Muscle layer of duodenum (tissue), 2 donors: ENCODE results near the gene COL4A1.

ENCODE experiments used
- H3K27ac ChIP-seq: one replicate; pipeline ENCODE4 v1.7.0; 2013; ENCODE audit warnings: mild to moderate bottlenecking, low read length
- H3K27me3 ChIP-seq: one replicate; pipeline ENCODE4 v1.7.0; 2013; ENCODE audit warnings: low read depth, mild to moderate bottlenecking, control low read depth, low read length
- H3K36me3 ChIP-seq, 2 donors: one replicate each; pipeline ENCODE4 v1.7.0; 2013; ENCODE audit warnings: low read length in 2 of 2, control low read depth in 1 of 2, mild to moderate bottlenecking in 1 of 2; ENCODE audit not compliant: insufficient read depth in 2 of 2, control insufficient read depth in 1 of 2
- H3K4me1 ChIP-seq, 2 donors: one replicate each; pipeline ENCODE4 v1.7.0; 2013; ENCODE audit warnings: low read length in 2 of 2, mild to moderate bottlenecking in 2 of 2, control low read depth in 1 of 2, moderate library complexity in 1 of 2; ENCODE audit not compliant: insufficient read depth in 2 of 2, control insufficient read depth in 1 of 2
- H3K4me3 ChIP-seq, 2 donors: one replicate each; pipeline ENCODE4 v1.7.0; 2013; ENCODE audit warnings: low read length in 2 of 2, low read depth in 1 of 2, mild to moderate bottlenecking in 1 of 2
- H3K9me3 ChIP-seq, 2 donors: one replicate each; pipeline ENCODE4 v1.7.0; 2013; ENCODE audit warnings: low read length in 2 of 2, control low read depth in 1 of 2, mild to moderate bottlenecking in 1 of 2; ENCODE audit not compliant: control insufficient read depth in 1 of 2
- donor health status: healthy.

The COL4A1 gene

DNA sequence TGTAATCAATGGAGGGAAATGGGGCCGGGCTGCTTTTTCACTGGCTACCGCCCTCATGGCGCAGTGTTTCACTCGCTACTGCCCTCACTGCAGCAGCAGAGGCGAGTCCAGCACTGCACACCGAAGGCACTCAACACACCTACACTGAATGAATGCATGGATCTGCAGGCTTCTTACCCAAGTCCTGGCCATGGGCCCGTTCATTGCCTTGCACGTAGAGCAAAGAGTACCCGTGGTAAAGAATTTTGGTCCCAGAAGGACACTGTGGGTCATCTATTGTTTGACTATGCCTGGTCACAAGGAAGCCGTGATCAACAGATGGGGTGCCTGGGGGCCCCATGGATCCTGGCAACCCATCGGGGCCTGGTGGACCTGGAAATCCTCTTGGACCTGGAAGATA is 144.9 kb downstream of the COL4A1 start:
- Histone ChIP-seq H3K27ac (no peak overlapping the region), H3K36me3 (peaks cover 56 to 77% of the 10 kb centered on the region in 2 donors)

DNA sequence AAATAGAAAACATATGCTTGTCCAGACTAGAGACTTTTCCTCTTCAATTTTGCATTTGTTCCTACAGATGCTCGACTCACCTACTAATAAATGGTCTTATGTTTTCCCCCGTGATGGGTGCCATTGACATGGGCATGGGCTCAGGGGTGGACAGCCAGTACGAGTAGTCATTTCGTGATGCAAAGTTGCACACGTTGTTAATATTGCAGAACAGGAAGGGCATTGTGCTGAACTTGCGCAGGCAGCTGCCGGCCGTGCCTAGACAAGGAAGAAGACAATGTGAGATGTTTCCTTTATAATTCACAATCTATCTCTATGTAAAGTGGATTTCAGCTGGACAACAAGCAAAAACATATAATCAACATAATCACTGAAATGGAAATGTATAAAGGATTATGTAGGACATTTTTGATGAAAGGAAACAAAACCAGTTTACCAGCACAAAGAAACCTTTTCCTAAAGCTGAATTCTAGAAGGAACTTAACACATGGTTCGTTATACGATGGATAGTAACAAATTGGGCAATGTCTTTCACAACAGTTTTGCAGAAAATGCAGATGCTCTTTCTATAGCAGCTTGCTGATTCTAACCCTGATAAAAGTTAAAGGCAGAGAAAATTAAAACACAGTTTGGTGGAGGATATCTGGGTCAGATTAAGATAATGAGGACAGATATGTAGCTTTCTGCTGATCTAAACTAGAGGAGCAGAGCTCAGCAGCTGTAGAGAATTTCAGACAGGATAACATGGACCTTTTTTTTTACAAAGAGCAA is 145.7 kb downstream of the COL4A1 start:
- H3K4me3 ChIP-seq = no peak overlapping the region
- no peaks in the 10 kb centered on the region for H3K4me1 ChIP-seq
- no peaks in the 10 kb centered on the region for H3K27me3 ChIP-seq
- peaks cover 52 to 73% of the 10 kb centered on the region in 2 donors for H3K36me3 ChIP-seq
- no peak overlapping the region for H3K27ac ChIP-seq
- H3K9me3 ChIP-seq = no peaks in the 10 kb centered on the region

More for the DNA sequence above, 144.9 kb downstream of the COL4A1 start:
- no peaks in the 10 kb centered on the region for H3K9me3 ChIP-seq
- H3K4me1 ChIP-seq = no peaks in the 10 kb centered on the region
- H3K4me3 ChIP-seq = no peak overlapping the region
- H3K27me3 ChIP-seq = no peaks in the 10 kb centered on the region

DNA sequence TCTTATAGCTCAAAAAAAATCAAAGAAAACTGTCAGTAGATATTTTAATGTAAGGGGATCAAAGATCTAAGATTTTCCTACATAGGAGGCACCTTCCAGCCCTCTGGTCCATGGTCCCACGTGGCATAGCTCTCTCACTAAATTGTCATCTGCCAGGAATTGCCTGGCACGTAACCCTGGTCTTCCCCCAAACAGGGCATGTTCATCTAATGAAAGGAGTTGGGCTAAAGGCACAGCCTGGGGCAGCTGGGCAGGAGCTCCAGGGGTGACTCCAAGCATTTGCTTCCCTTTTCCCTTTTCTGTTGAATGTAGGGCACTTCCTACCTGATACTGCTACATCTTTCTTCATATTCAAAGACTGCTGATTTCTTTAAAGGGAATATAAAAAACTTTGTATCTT is 148.7 kb downstream of the COL4A1 start:
- Histone ChIP-seq H3K9me3 (no peaks in the 10 kb centered on the region), H3K27ac (no peak overlapping the region), H3K36me3 (peaks cover 35 to 75% of the 10 kb centered on the region in 2 donors), H3K4me1 (no peaks in the 10 kb centered on the region), H3K4me3 (no peak overlapping the region), H3K27me3 (no peaks in the 10 kb centered on the region)

DNA sequence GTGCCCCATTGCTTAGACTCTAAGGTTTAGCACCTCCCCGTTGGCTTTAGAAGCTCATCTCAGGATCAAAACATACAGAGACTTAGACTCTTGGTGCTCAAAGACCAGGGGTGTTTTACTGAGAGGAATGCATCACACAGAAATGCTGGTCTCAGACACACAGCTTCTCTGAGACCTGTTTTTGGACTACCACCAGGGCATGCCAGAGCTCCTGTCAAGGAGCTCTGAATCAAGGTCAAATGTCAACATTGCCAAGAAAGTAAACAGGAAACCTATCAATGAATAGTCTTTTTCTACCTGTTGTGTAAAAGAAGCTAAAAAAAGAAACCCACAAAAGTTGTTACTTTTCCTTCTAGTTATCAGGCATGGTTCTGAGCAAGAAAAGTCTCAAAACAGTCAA is 149.2 kb downstream of the COL4A1 start:
- H3K36me3 ChIP-seq = peaks cover 33 to 74% of the 10 kb centered on the region in 2 donors

DNA sequence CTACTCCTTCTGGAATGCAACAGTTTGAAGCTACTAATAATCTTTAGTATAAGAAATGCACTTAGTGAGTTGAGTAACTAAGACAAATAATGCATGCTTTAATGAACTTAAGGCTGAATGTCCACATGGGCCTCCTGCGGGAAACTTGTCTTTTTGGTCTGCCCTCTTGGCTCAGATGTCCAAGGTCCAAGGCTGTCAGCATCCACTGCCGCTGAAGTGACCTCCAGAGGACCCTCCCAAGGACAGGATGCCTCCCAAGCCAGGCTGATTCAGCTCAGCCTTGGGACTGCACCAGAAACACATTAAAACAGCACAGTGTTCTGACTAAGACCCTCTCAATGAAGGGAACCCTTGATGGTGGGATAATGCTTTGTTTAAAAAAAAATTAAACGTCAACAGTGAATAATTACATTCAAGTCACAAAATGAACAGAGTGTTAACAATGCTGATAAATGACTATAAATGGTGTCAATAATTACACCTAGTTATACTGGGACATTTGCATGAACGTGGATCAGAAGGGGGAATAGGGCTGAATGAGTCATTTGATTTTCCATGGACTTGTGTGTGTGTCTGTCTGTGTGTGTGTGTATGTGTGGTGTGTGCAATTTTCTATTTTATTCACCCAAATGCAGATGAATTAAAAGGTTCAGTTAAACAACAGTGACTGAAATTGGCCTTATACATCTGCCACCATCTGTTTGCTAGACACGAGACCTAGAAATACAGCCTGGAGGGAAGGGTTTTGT is 150.5 kb downstream of the COL4A1 start:
- Histone ChIP-seq H3K4me3 (no peak overlapping the region), H3K27me3 (no peaks in the 10 kb centered on the region), H3K4me1 (no peaks in the 10 kb centered on the region), H3K36me3 (peaks cover 27 to 74% of the 10 kb centered on the region in 2 donors), H3K27ac (no peak overlapping the region), H3K9me3 (no peaks in the 10 kb centered on the region)

More for the DNA sequence above, 149.2 kb downstream of the COL4A1 start:
- H3K27me3 ChIP-seq = no peaks in the 10 kb centered on the region
- no peak overlapping the region for H3K27ac ChIP-seq
- H3K9me3 ChIP-seq = no peaks in the 10 kb centered on the region
- no peak overlapping the region for H3K4me3 ChIP-seq
- H3K4me1 ChIP-seq = no peaks in the 10 kb centered on the region

DNA sequence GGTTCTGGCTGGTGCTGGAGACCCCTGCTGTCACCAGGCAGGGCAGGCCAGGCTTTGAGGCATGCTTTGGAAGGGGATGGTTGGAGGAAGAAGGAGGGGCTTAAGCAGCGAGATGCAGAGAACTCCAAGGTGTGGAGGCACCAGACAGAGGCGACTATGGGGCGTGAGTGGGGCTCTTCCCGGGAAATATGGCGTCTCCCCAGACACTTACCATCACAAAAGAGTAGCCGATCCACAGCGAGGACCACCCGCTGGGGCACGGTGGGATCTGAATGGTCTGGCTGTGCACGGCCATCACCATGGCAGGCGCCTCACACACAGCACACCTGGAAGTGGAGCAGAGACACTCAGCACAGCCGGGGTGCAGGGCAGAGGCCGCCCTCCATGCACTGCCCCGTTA is 151.9 kb downstream of the COL4A1 start:
- Histone ChIP-seq H3K36me3 (peaks cover 22 to 73% of the 10 kb centered on the region in 2 donors), H3K27ac (no peak overlapping the region), H3K9me3 (no peaks in the 10 kb centered on the region), H3K27me3 (no peaks in the 10 kb centered on the region), H3K4me3 (no peak overlapping the region), H3K4me1 (no peaks in the 10 kb centered on the region)

DNA sequence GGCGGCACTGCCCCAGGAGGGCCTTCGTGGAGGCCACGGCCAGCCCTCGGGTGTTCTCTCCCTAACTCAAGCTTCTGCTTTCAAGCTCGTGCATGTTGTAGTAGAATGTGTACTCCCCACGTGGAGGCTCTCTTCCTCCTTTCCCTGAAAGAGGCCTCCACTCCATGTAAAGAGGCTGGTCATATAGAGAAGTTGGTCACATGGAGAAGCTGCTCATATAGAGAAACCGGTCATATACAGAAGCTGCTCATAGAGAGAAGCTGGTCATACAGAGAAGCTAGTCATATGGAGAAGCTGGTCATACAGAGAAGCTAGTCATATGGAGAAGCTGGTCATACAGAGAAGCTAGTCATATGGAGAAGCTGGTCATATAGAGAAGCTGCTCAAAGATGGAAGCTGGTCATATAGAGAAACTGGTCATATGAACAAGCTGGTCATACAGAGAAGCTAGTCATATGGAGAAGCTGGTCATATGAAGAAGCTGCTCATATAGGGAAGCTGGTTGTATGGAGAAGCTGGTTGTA is 152.5 kb downstream of the COL4A1 start:
- H3K27ac ChIP-seq = no peak overlapping the region
- H3K4me3 ChIP-seq = no peak overlapping the region
- no peaks in the 10 kb centered on the region for H3K4me1 ChIP-seq
- no peaks in the 10 kb centered on the region for H3K9me3 ChIP-seq
- H3K27me3 ChIP-seq = no peaks in the 10 kb centered on the region
- peaks cover 18 to 74% of the 10 kb centered on the region in 2 donors for H3K36me3 ChIP-seq

DNA sequence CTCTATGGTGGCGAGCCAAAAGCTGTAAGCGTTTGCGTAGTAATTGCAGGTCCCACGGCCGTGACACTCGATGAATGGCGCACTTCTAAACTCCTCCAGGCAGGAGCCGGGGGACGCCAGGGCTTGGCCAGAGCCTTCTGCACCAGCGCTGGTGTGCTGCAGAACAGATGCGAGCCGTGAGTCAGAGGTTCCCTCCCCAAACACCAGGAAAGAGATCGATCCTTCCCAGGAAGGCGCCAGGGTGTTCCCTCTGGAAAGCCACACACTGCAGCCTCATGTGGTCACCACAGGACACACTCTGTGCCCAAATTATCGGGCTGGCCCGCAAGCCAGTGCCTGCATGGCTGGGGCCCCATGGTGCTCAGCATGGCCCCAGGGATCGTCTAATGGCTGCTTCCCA is 154.6 kb downstream of the COL4A1 start:
- Histone ChIP-seq H3K27ac (no peak overlapping the region), H3K9me3 (no peaks in the 10 kb centered on the region), H3K27me3 (no peaks in the 10 kb centered on the region), H3K4me1 (no peaks in the 10 kb centered on the region), H3K36me3 (peaks cover 18 to 80% of the 10 kb centered on the region in 2 donors), H3K4me3 (no peak overlapping the region)

DNA sequence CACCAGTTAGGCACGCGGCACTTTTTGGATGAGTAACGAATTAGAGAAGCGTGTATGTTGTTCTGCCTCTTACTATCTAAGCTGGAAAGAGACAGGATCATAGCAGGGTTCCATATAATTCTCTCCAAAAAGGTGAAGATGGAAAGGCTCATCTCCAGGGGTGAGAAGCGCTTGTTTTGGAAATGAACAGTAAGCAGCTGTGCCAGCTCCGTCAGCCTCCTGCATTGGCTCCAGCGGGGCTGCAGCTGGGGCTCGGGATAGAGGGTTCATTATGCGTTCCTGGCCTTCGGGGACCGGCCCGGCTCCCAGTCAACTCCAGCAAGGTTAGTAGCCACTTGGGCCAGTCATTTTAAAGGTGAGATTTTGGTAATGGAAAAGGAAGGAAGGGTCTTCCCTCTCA is 155.5 kb downstream of the COL4A1 start:
- Histone ChIP-seq H3K27ac (no peak overlapping the region), H3K4me1 (no peaks in the 10 kb centered on the region), H3K27me3 (no peaks in the 10 kb centered on the region), H3K4me3 (no peak overlapping the region), H3K36me3 (peaks cover 12 to 76% of the 10 kb centered on the region in 2 donors), H3K9me3 (no peaks in the 10 kb centered on the region)

DNA sequence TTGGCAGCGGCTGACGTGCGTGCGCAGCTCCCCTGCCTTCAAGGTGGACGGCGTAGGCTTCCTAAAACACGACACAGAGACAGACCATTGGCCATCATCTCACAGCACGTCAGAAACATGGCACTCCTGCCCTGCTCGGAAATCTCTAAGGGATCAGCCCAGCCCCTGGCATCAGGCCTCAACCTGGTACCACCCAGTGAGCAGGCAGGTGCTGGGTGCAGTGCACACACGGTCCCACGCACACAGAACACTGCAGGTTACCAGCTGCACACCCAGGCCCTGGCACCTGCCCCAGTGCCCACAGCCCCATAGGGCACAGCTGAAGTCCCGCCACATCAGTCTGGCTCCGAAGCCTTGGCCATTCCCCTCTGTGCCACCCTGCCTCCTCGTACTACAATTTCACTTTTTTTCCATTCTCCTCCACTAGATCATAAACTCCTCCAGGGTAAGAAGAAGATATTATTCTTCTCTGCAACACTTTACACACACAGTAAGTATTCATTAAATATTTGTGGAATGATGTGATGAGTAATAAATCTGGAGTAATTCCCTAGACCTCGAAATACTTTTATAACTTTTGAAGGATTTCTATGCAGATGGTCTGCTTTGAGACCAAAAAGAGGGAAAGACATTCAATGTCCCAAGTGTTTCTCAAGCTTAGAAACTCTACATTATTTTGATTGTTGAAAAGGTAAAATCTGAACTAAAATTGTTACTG is 156.4 kb downstream of the COL4A1 start:
- H3K4me1 ChIP-seq = no peaks in the 10 kb centered on the region
- no peak overlapping the region for H3K27ac ChIP-seq
- H3K4me3 ChIP-seq = no peak overlapping the region
- H3K9me3 ChIP-seq = no peaks in the 10 kb centered on the region
- no peaks in the 10 kb centered on the region for H3K27me3 ChIP-seq
- H3K36me3 ChIP-seq = peaks cover 12 to 68% of the 10 kb centered on the region in 2 donors

DNA sequence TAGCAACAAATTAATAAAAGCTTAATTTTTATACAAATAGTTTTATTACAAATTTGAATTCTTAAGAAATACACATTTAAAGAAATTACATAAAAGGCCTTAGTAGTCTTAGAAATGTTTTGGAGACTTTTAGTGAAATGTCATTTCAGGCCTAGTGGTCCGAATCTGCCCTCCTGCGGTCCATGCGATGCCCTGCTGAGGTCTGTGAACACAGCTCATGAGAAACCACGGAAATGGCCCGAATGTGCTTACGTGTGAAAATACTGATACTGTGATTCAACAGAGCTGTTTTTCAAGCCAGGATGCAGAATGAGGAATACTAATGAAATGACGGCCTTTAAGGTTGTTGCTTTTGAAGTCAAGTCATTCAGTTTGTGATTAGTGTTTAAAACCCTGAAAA is 157.9 kb downstream of the COL4A1 start:
- Histone ChIP-seq H3K27me3 (no peaks in the 10 kb centered on the region), H3K4me3 (no peak overlapping the region), H3K36me3 (peaks cover 12 to 54% of the 10 kb centered on the region in 2 donors), H3K9me3 (no peaks in the 10 kb centered on the region), H3K4me1 (no peaks in the 10 kb centered on the region), H3K27ac (no peak overlapping the region)
